C4-2B (cell line): ENCODE data around the gene SEC63.

Source experiments
- CTCF ChIP-seq: fragments of 450-650 bp; conservative IDR thresholded peaks from 2 replicates; pipeline ENCODE4 v1.5.1; 2017; ENCODE audit warnings: mild to moderate bottlenecking
- ZFX ChIP-seq: fragments of 450-650 bp; IDR thresholded peaks from 2 replicates; pipeline ENCODE4 v1.6.1; 2017

- TF ChIP-seq CTCF (no peak), ZFX (no peak)
Measured at GRCh38 chr6:107843400-107843799, 114.6 kb downstream of the SEC63 start.
